ENCODE data around the gene FAF1.
"Not testable (repeated sequence)": the region's sequence is repeated elsewhere in the genome, so short reads cannot be mapped to it uniquely, and the experiment has no call there.

FAF1 gene

DNA sequence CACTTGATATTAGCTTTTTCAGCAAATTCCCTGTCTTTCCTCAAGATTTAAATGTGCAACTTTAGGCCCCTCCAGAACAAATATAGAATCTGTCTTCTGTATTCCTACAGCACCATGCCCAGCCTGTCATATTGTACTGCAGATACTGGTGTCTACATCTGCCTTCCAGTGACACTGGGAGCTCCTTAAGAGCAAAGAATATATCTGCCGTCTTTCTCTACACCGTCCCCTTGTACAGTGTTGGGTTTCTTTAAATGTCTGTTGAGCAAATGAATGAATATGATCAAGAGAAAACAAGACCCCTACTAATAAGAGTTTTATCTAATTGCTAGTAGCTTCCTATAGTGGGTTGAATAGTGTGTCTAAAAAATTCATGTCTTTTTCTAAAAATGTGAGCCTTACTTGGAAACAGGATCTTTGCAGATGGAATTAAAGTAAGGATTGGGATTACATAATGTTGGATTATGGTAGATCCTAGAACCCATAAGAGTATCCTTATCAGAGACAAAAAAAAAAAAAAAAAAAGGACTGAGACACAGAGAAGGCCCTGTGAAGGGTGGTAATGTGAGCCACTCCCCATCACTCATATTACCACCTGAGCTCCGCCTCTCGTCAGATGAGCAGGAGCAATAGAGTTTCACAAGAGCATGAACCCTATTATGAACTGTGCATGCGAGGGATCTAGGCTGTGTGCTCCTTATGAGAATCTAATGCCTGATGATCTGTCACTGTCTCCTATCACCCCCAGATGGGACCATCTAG is 128.6 kb downstream of the FAF1 start:
- Histone ChIP-seq H3K4me3 (no peak overlapping the region), H3K27ac (no peak overlapping the region)
- no peak for TF ChIP-seq CTCF (IDR thresholded peaks at IDR 0.05)
- no peak for DNase-seq (ENCODE audit: low spot score)

DNA sequence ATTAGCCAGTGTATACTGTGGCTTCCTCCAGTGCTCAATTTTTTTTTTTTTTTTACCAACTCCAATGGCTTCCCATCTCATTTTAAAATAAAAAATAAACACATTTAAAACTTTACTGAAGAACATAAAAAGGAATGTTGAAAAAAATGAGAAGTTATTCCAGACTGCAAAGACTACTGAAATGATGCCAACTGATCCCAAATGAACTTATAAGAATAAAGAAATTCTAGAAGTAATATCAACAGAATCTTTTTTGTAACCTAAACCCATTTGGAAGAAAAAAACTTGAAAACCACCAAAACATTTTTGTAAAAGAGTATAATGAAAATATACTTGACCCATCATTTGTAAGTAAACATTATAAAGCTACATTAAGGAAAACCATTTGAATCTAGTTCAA is 129.4 kb downstream of the FAF1 start:
- Histone ChIP-seq H3K27ac (no peak overlapping the region), H3K4me3 (no peak overlapping the region)
- no peak for TF ChIP-seq CTCF (IDR thresholded peaks at IDR 0.05)
- no peak for DNase-seq (ENCODE audit: low spot score)

DNA sequence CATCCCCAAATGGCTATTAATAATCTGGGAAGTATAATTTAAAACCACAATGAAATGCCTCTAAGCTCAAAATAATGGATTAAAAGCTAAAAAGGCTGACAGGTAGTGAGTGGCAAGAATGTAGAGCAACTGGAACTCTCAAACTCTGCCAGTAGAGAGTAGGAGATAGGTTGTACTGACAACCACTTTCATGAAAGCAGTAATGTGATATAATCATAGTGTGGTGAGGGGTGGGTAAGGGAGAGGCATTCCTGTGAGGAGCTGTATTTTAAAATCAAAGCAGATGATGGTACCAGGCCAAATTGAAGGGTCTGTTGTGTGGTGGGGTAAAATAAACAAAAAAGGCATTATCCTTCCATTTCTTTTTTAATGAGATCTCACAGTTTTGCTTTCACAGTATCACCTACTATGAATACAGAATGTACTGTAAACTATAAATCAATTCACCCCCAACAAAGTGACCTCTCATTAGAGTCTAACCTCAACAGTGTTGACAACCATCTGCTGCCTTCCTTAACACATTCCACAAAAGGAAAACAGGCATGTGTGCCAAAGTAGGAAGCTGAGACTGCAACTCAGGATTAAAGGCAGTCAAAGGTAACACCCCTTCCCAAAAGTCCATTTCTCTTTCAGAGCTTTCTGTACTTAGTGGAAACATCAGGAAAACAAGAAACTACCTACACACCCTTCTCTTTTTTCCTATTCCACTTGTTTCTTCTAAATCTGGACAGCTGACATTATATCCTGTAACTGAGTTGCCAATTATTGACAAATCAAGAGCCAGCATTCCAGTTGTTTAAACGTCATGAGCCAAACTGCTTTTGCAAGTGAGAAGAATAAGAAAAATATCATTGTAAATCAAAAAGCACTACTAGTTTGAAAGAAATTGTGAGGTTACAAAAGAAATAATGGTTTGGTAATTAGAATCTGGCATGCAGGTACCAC is 130.8 kb downstream of the FAF1 start:
- Histone ChIP-seq H3K27ac (no peak overlapping the region), H3K4me3 (no peak overlapping the region)
- no peak for DNase-seq (ENCODE audit: low spot score)
- no peak for TF ChIP-seq CTCF (IDR thresholded peaks at IDR 0.05)

GRCh38 chr1:50827546-50827945 is 132.5 kb downstream of the FAF1 start:
- DNase-seq (ENCODE audit: low spot score), result no peak
- Histone ChIP-seq H3K27ac (no peak overlapping the region), H3K4me3 (no peak overlapping the region)
- TF ChIP-seq CTCF (IDR thresholded peaks at IDR 0.05), result no peak

DNA sequence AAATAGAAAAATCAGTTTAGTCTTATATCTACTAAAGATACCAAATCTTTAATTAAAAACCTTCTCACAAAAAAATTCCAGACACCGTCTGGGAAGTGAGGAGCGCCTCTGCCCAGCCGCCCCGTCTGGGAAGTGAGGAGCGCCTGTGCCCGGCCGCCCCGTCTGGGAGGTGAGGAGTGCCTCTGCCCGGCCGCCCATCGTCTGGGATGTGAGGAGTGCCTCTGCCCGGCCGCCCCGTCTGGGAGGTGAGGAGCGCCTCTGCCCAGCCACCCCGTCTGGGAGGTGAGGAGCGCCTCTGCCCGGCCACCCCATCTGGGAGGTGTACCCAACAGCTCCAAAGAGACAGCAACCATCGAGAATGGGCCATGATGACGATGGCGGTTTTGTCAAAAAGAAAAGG is 133.3 kb downstream of the FAF1 start:
- not testable (repeated sequence) for H3K27ac ChIP-seq; H3K4me3 ChIP-seq; DNase-seq (ENCODE audit: low spot score)

DNA sequence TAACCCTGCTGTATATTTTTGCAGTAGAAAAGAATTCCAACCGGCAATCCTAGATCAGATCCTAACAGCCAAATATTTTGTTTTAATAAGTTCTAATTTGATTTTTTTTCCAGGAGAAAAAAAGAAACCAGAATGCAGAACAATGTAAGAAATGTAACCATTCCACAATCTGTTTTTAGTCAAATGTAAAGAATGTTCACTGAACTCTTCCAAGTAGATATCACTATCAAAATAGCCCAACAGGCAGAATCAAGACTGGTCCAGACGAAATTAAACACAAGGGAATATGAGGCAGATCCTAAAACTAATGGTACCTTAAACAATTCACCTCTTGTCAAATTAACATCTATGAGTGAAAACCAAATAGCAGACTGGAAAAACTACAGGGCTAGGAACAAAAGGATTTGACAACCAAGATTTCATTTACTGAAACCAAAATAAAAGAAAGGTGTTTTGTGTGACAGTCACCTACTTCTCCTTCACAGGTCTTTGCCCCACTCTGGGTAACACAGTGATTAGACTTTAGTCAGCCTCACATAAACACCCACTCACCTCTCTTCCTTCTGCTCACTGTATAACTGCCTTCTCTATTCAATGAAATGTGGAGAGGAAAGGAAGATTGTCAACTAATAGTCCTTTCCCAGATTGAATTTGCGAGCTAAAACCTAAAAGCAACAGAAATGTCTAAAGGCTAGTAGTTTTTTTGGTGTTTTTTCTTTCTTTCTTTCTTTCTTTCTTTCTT is 137.9 kb downstream of the FAF1 start:
- DNase-seq (ENCODE audit: low spot score), result no peak
- TF ChIP-seq CTCF (IDR thresholded peaks at IDR 0.05), result no peak

GRCh38 chr1:50820545-50820944 is 139.5 kb downstream of the FAF1 start:
- Histone ChIP-seq H3K4me3 (no peak overlapping the region), H3K27ac (no peak overlapping the region)
- no peak for TF ChIP-seq CTCF (IDR thresholded peaks at IDR 0.05)
- no peak for DNase-seq (ENCODE audit: low spot score)

More for the DNA sequence above, 137.9 kb downstream of the FAF1 start:
- H3K27ac ChIP-seq, result no peak overlapping the region
- H3K4me3 ChIP-seq, result no peak overlapping the region

Data from coronary artery (tissue), 2 donors.